ENCODE measurements around the gene FBLN5.

FBLN5 gene

DNA sequence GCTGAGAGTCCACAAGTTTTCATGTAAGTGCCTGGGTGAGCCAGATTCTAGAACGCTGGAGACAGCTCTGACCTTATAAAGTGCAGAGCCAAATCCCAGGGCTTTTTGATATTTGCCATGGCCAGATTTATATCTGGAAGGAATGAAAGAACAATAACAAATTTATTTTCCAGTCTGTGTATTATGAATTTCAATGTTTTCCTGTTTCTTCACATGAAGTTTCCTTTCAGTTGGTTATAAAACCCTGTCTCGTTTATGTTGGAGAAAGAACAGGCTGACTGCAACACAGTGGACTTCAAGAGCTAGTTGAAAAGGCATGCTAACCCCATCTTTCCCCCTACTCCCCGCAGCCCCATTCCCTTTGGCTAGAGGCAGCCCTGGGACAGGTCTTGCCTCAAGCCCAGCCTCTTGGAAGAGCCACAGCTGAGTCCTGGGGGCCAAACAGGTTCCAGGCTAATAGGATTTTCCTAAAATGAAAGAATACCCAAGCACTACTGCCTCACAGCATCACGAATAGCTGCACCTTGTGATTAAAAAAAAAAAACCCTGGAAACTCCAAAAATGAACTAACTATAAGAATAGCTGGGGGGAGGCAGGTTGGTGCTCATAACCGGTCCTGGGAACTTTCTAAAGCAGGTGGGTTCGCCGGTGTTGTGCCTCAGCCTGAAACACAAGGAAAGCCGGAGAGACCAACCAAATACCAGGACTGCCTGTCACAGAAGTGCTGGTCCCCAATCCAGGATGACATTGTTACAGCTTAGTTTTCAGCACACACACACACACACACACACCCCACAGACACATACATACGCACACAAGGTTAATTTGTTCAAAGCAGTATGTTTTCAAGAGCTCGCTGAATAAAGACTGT lies 1.5 kb downstream of the FBLN5 start:
- no peak for DNase-seq (ENCODE audit: low spot score)

GRCh38 chr14:91942946-91943345 lies 4.5 kb downstream of the FBLN5 start:
- no peak for DNase-seq (ENCODE audit: low spot score)

GRCh38 chr14:91942128-91942527 lies 5.4 kb downstream of the FBLN5 start:
- DNase-seq (ENCODE audit: low spot score): no peak

- DNase-seq (ENCODE audit: low spot score): no peak
Observed at GRCh38 chr14:91940209-91940608, 7.3 kb downstream of the FBLN5 start.

DNA sequence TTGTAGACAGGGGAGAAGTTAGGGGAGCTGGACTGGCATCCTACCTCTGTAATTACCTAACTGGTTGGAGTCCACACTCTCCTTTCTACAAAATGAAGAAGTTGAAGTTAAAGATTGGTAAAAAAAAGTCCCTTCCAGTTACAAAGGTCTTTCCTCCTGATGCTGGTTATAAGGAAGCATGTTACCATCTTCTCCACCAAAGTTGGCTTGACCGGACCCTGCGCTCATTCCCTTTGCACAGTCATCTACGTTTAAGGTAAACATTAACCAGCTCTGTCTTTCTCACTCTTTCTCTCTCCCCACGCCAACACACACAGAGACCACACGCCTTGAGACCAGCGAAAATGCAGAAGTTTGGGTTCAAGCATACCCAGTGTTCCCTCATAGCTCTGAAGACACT lies 11.9 kb downstream of the FBLN5 start:
- DNase-seq (ENCODE audit: low spot score): no peak

- DNase-seq (ENCODE audit: low spot score): no peak
Observed at GRCh38 chr14:91934554-91935285, 12.8 kb downstream of the FBLN5 start.

GRCh38 chr14:91931478-91932088 lies 15.9 kb downstream of the FBLN5 start:
- no peak for DNase-seq (ENCODE audit: low spot score)

DNA sequence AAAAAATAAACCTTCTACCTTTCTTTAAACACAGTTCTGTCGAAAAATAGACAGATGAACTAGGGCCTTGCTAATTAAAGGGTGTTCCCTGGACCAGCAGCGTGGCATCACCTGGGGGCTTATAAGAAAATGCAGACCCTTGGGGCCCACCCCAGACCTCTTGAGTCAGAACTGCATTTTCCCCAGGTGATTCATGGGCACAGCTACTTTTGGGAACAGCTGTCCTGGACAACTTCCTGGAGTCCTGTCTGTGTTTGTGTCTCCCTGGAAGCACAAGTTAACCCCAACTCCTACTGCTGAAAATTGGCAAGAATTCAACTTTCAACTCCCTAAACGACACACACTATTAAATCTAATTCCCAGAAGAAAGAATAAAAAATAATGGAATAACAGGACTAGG lies 17.8 kb downstream of the FBLN5 start:
- DNase-seq (ENCODE audit: low spot score): no peak

DNA sequence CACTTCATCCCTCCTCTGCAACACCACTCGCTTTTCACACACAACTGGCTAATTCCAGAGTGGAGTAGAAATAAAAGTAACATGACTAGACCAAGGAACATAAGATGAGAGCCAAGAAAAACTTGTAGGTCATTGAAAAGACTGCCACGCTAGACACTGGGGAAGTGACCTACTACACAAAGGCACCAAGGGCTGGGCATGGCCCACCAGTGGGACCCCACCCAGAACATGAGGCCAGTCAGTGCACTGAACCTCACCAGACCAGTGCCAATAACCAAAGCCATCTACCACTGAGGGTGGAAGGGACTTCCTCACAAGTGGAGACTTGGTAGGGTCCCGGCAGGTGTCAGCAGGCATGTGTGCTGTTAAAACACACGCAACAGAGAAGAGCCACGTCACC lies 19.7 kb downstream of the FBLN5 start:
- no peak for DNase-seq (ENCODE audit: low spot score)

GRCh38 chr14:91927191-91927590 lies 20.3 kb downstream of the FBLN5 start:
- DNase-seq (ENCODE audit: low spot score): no peak

- DNase-seq (ENCODE audit: low spot score): no peak
Observed at GRCh38 chr14:91926131-91926890, 21.2 kb downstream of the FBLN5 start.

DNA sequence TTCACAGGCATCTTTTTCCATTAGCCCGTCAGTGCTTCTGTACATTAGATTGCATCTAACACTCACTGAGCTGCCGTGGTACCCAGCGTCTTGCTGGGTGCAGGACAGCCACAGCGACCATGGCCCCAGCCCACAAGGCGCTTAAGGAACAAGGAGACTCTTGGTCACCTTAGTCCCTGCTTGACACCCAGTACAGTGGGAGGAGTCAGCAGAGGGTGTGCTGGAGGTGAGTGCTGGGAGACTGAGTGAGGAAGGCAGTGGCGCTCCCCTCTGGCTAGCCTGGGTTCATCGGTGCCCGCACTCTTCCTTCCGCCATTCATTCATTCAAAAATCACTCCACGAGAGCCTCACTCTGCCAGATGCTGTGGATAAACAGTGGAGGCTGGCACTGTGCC lies 21.8 kb downstream of the FBLN5 start:
- no peak for DNase-seq (ENCODE audit: low spot score)

DNA sequence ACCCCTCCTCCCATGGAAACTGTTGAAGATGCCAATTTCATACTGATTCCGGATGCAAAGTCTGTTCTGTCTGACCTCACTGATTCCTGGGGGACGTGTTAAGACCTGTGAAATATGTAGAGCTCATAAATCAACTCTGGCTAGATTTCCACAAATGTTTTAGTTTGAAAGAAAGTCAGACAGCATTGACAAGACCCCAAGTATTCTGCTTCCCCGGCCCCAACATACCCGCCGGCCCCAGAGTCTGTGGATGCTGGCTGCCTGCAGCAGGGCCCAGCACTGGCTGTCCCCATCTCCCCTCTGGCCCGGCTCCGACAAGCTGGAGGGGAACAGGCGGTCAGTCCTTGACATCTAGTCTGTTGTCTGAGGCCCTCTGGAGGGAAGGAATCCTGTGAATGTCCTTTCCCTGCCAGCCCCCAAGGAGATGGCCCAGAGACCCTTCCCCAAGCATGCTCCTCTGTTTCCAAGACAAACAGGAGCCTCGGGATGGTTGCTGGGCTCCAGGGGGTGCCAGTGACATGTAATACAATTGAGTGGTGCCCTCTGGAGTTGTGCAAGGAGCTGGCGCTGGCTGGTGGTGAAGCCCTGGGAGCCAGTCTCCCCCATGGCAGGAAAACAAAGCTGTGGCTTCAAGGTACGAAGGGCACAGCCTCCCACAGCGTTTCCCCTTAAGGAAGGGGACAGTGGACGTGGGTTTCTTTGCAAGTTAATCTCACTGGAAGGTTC lies 22.3 kb downstream of the FBLN5 start:
- DNase-seq (ENCODE audit: low spot score): no peak

GRCh38 chr14:91920526-91920925 lies 27.0 kb downstream of the FBLN5 start:
- no peak for DNase-seq (ENCODE audit: low spot score)

- DNase-seq (ENCODE audit: low spot score): no peak
Observed at GRCh38 chr14:91919814-91920213, 27.7 kb downstream of the FBLN5 start.

DNA sequence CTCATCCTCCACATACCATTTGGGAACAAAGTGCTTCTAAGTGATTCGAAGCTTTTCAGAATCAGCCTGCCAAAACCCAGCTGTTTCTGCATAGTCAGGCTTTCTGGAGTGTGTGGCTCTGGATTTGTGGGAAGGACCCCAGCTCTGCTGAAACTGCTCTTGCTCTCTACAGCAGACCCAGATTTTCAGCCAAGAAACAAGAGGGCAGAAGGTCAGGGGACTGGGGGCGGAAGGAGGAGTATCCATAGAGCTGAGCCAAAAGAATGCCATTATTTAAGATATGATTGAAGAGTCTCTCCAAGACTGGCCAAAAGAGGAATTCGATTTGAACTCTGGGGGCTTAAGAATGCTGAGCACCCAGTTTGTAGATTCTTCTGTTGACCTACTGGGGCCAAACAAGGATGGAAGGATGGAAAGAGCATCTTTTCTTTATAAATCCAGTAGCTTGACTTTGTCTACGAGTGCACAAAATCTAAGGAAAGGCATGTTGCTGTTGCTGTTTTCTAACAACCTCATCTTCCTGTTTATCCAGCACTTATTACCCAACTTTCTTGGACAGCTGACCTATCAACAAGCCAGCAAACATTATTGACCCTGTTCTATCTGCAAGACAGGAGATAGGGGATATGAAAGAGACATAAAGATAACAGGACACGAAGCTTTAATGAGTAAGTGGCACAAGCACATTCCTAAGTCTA lies 29.2 kb downstream of the FBLN5 start:
- DNase-seq (ENCODE audit: low spot score): no peak

- no peak for DNase-seq (ENCODE audit: low spot score)
Observed at GRCh38 chr14:91912035-91912434, 35.5 kb downstream of the FBLN5 start.

DNA sequence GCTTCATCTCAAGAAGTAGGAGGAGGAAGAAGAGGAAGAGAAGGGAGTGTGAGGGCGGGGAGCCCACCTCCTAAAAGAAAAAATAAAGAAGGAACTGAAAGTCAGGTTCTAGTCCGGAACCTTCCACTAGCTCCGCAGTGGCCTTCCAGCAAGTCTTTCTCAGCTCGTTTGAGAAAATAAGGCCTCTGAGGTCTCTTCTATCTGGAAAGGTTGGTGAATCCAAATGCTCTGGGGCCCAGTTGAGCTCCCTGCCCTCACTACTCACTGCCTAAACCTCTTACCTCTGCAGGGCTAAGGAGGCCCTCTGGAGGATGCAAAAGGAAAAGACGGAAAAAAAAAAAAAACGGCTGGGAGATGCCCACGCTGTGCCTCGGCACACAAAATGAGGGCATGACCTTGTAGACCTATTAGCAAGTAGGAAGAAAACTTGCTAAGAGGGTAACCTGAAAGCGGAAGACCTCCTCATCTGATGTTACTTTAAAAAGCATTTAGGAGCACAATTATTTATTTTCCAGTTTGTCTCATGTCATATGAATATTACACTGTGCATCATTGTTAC lies 35.9 kb downstream of the FBLN5 start:
- peak; percentile 46 for DNase-seq (ENCODE audit: low spot score)

GRCh38 chr14:91910196-91910595 lies 37.3 kb downstream of the FBLN5 start:
- DNase-seq (ENCODE audit: low spot score): no peak

DNA sequence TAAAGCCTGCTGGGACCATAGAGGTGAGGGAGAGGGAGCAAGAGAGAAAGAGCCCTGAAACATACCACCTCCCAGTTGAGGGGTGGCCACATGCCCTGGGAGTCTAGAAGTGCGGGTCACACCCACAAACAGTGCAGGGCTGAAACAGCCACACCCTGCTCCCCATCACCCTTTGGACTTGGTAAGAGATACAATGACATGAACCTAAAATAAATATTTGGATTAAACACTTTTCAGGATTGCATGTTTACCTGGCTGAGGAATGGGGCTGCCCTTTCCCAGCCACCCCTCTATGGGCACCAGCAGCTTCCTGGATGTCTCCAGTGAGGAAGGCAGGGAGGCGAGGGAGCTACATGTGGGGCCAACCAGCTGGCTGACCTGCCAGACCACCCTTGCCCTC lies 41.1 kb downstream of the FBLN5 start:
- DNase-seq (ENCODE audit: low spot score): no peak
